Measurements from ENCODE around the gene APEH.
"Not testable (repeated sequence)": the region's sequence is repeated elsewhere in the genome, so short reads cannot be mapped to it uniquely, and the experiment has no call there.

Gene APEH

GRCh38 chr3:49694409-49695070 is 20.4 kb downstream of the APEH start:
- not testable (repeated sequence) for DNase-seq

- not testable (repeated sequence) for DNase-seq
These were observed 21.3 kb downstream of the APEH start for GRCh38 chr3:49695350-49696015.

GRCh38 chr3:49699281-49699979 is 25.3 kb downstream of the APEH start:
- DNase-seq: no peak

GRCh38 chr3:49700014-49700413 is 25.9 kb downstream of the APEH start:
- DNase-seq: no peak

- DNase-seq: no peak
These were observed 26.4 kb downstream of the APEH start for GRCh38 chr3:49700453-49701128.

- DNase-seq: no peak
These were observed 27.4 kb downstream of the APEH start for GRCh38 chr3:49701388-49702077.

- DNase-seq: no peak
These were observed 28.5 kb downstream of the APEH start for GRCh38 chr3:49702672-49703071.

- DNase-seq: no peak
These were observed 29.3 kb downstream of the APEH start for GRCh38 chr3:49703443-49703927.

- DNase-seq: no peak
These were observed 29.8 kb downstream of the APEH start for GRCh38 chr3:49703956-49704355.

GRCh38 chr3:49704629-49705028 is 30.5 kb downstream of the APEH start:
- no peak for DNase-seq

GRCh38 chr3:49705390-49705960 is 31.3 kb downstream of the APEH start:
- DNase-seq: no peak

GRCh38 chr3:49706456-49707112 is 32.4 kb downstream of the APEH start:
- DNase-seq: no peak

- DNase-seq: no peak
These were observed 32.9 kb downstream of the APEH start for GRCh38 chr3:49707113-49707480.

- no peak for DNase-seq
These were observed 35.7 kb downstream of the APEH start for GRCh38 chr3:49709852-49710251.

- peak; percentile 42 for DNase-seq
These were observed 37.3 kb downstream of the APEH start for GRCh38 chr3:49711489-49711888.

GRCh38 chr3:49712166-49712565 is 38.0 kb downstream of the APEH start:
- no peak for DNase-seq

GRCh38 chr3:49712631-49713317 is 38.6 kb downstream of the APEH start:
- DNase-seq: no peak

GRCh38 chr3:49713336-49714105 is 39.4 kb downstream of the APEH start:
- DNase-seq: no peak

- DNase-seq: no peak
These were observed 40.8 kb downstream of the APEH start for GRCh38 chr3:49714728-49715550.

Data from KG1 (cell line).